NCI-H2029 (cell line): ENCODE results near the gene DTNBP1.
A peak's percentile ranks its signal among the peaks of the same experiment; 100 is the strongest.

Source experiments
- DNase-seq: peaks from one replicate; lab custom pipeline; 2025; lab: John Stamatoyannopoulos, UW

DTNBP1 gene, protein sequence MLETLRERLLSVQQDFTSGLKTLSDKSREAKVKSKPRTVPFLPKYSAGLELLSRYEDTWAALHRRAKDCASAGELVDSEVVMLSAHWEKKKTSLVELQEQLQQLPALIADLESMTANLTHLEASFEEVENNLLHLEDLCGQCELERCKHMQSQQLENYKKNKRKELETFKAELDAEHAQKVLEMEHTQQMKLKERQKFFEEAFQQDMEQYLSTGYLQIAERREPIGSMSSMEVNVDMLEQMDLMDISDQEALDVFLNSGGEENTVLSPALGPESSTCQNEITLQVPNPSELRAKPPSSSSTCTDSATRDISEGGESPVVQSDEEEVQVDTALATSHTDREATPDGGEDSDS

DNA sequence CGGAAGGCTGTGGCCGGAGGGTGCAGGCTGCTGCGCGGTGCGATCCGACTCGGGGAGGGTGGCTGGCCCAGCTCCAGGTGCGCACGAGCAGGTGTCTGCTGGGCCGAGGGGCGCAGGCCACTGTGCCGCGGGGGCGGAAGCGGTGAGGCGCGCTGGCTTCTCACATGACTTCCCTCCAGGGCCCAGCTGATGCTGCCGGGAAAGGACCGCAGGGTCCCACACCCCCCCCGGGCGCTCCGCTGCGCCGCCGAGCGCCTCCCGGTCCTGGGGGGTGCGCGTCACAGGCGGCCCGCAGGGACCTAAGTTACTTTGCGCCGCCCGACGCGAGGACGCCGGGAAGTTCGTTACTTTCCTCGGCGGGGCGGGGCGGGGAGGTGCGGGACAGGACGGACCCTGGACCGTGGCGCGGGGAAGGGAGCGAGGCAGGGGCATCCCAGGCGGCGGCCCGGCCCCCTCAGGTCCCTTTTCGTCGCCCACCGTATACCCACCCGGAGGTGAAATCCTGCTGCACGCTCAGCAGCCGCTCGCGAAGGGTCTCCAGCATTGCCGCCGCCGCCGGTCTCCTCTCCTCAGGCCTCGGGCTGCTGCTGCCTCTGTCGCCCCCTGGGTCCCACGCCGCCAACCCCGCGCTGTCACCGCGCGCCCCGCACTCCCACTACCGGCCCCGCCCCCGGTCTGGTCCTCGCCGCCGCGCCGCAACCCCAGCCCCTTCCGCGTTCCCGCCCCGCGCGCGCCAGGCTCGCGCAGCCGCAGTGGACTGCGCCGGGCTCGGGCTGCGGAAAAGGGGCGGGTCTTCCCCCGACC lies at the start of gene DTNBP1:
TSS of gene DTNBP1 (minus strand) at position 703 of the 804 bp plus-strand sequence. CDS start at position 544, 159 bp downstream.
- DNase-seq, result peak; percentile 89

DNA sequence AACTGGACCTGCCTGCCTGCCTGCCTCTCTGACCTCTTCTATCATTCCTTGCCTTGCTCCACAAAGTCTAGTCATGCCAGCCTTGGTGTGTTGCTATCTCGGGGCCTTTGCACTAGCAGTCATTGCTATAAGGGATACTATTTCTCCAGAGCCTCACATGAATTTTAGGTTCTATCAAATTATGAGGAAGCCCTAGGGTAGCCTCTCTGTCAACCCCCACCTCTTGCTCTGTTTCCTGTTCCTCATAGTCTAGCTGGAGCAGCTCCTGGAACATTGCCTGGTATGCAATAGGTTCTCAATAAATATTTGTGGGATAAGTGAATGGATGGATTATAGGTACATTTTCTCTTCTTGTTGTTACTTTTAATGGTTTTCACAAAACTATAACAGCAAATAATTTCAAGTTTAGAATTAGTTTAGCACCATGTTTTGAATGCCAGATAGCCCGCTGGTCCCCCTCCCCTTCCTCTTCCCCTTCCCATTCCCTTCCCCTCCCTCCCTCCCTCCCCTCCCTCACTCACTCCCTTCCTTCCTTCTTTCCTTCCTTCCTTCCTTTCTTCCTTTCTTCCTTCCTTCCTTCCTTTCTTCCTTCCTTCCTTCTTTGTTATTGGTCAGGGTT lies 46.9 kb upstream of the DTNBP1 start:
- no peak for DNase-seq

DNA sequence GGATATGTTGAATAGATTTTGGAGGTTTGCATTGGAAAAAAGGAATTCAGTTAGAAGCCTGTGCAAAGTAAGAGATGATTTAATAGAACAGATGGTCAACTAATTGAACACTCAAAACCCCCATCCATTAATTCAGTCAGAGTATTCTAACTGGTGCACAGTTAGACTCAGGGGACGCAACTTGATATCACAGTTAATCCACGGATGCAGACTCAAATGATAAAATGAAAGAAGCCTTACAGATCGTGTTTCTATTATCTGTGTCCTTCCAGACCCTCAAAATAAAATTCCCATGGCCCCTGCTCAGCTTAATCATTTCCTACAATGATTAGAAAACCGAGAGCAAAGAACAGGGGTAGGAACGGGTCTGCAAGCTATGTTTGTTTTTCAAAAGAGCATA lies 45.4 kb upstream of the DTNBP1 start:
- no peak for DNase-seq

DNA sequence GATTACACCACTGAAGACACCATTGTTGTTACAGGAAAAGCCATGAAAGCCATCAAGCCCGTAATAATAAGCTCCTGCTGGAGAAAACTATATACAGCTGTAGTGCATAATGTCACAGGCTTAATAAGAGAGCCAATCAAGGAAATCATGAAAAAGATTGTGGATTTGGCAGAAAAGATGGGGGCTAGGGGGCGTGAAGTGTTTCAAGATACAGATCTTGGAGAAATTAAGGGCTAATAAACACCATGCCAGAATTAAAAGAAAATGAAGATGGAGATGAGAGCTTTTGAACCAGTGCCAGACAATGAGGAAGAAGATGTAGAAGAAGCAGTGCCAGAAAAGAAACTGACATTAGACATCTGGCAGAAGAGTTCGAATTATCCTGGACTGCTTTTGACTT lies 43.2 kb upstream of the DTNBP1 start:
- no peak for DNase-seq

DNA sequence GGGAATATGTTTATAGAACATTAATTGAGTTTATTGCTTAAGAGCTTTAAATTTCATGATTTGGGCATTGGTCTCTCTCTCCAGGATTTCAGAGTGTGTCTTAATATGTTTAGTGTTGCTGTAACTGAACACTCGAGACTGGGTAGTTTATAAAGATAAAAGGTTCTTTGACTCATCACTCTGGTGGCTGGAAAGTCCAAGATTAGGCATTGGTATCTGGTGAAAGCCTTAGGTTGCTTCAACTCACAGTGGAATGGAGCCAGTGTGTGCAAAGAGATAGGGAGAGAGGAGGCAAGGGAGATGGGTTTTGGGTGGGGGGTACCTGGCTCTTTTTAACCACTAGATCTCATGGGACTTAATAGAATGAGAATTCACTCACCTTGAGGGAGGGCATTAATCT lies 35.6 kb upstream of the DTNBP1 start:
- no peak for DNase-seq

DNA sequence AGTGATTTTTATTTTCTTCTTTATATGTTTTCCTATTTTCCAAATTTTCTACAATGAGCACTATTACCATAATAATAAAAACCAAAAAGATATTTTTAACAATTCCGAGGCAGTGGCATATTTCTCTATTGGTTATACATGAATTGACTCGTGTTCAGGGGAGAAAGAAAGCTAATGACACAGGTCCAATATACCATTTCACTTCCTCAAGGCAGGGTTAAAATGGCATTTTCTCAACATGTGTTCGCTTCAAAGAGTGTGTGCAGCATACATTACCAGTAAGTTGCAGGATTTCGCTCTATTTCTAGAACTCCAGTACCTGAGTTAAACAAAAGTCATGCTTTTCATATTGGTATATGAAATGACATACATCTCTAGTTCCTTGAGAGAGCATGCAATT lies 35.1 kb upstream of the DTNBP1 start:
- no peak for DNase-seq

DNA sequence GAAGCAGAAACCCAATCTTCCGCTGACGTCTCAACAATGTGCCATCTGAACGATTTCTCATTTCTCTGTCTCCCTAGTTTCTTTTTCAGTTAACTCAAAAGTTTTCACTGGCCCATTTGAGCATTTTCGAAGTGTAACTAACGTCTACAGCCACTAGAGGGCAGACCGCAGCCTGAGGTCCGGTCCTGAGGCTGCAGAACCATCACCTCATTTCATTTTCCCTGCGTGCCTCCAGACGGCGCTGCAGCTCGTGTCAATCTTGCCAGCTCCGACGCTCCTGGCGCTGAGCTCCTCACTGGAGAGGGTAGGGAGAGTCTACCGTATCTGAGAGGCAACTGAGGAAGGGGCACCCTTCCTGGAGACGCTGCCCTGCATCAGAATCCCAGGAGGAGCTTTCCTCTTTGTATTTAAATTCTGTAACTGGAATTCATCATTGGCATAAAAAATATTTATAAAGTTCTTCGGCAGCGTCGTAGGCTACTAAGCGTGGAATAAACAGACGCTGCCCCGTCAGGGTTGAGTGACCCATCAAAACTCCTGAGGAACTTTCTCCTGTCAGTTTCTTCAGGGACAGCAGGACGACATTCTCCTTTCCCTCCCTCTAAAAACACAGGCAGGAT lies 28.5 kb upstream of the DTNBP1 start:
- DNase-seq, result peak; percentile 95

DNA sequence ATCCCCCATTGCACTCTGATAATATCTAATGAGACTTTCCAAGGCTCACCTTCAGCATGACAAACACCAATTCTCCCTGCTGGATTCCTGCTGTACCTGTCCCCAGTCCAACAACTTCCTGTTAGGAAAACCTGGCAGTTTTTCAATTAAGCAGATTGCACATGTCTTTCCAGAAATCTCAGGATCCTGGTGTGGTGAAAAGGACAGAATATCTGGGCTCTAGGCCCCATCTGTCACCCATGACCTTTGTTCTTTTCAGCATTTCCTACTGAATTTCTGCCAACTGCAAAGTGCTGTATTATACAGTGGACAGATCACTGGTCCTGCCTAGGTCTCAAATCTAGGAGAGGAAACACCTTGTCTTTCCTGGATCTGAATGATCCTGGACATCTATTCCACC lies 27.7 kb upstream of the DTNBP1 start:
- peak; percentile 64 for DNase-seq

DNA sequence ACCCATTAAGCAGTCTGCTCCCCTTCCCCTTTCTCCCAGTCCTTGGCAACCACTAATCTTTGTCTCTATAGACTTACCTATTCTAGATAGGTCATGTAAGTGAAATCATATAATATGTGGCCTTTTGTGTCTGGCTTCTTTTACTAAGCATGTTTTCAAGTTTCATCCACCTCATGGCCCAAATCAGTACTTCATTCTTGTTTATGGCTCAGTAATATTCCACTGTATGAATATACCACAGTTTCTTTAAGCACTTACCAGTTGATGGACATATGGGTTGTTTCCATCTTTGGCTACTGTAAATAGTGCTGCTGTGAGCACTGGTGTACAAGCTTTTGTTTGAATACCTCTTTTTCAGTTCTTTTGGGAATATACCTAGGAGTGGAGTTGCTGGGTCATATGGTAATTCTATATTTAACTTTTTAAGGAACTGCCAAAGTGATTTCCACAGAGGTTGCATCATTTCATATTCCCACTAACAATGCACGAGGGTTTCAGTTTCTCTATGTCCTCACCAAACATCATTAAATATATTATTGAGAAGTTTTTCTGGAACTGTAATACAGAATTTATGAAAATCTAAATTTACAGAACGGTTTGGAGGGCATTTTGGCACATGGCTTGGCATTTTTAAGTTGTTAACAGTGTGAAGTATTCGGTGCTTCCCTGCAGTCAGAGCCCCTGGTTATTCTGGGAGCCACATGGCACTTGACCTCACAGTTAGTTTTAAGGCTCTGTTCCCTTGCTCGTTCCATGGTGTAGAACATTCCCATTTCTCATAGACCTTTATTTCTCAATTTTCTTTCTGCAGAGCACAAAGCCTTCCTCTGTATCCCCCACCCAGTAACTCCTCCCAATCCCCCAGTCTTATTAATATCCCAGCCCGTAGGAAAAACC lies 27.0 kb upstream of the DTNBP1 start:
- no peak for DNase-seq

DNA sequence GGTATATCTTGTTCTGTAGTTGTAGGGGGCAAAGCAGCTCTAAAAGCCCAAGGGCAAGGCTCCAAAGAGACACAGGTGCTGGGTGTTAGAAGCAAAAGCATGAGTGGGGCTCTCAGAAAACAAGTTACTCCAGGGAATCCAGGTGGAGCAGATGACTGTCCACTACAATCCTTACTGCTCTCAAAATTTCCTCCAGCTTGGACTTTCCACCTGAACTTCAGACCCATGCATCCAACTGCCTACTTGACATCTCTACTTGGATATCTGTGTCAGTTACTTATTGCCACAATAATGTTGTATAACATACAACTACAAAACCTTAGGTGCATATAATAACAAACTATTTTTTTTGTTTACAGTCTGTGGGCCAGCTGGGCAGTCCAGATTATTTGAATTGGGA lies 22.8 kb upstream of the DTNBP1 start:
- no peak for DNase-seq

DNA sequence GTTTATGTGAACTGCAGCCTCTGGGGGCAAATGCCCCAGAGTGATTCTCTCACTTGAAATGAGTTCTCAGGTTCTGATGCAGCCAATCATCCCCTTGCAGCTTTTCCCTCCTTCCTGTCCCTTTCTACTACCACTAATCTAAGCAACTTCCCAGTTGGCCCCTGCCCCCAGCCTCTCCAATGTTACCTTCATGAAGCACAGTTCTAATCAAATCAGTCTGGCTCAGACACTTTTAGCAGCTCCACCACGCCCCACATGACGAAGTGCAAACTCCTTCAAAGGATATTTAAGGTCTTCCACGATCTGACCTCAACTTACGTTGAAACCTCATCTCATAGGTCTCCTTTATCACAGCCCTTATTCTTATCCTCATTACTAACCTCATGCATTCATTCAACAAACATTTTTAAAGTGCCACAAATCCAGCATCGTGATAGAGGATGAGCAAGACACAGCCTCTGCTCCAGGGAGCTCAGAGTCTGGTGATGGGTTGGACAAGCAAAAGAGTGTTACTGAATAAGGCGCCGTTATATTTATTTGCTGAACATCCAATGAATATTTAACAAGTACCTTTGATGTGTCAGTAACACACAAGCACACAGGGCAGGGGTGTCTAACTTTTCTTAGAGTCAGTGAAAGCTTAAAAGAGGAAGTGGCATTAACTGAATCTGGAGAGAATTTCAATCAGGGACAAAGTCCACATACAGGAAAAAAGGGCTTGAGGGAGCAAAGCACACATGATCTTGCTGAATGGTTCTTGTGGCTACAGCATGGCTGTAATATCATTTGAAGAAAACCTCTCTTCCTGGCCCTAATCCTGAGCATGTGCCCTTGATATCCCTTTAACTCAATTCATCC lies 20.4 kb upstream of the DTNBP1 start:
- no peak for DNase-seq

DNA sequence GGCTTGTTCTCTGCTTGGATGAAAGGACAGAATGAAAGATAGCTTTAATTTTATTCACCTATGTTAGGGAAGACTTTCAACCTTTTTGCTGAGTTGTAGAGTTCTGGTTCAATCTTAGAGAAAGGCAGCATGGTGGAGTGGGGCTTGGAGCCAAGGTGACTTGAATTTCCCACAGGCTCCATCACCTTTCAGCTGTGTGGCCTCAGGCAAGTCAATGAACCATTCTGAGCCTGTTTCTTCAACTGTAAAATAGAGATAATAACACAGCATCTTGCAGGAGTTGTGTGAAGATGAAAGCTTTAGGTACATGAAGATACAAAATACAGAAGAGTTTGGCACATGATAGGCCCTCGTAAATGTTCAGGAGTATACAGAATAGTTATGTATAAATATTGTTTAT lies 19.1 kb upstream of the DTNBP1 start:
- DNase-seq, result no peak

DNA sequence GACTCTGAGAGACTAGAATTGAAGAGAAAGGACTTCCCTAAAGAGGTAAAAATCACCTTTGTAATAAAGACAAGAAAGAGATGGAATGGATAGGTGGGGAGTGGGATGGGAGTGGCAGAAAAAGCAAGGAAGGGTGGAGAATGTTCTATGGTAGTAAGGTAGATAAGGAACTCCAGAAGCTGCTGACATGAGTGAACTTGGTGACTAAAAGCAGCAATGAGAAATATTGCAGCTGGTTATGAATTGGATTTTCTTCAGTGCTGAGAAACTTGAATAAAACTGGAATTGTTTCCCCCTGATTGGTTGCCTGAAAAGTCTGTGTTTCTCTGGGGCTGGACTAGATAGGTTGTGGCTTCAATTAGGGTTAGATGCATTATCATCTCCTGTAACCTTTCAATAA lies 15.7 kb upstream of the DTNBP1 start:
- no peak for DNase-seq

DNA sequence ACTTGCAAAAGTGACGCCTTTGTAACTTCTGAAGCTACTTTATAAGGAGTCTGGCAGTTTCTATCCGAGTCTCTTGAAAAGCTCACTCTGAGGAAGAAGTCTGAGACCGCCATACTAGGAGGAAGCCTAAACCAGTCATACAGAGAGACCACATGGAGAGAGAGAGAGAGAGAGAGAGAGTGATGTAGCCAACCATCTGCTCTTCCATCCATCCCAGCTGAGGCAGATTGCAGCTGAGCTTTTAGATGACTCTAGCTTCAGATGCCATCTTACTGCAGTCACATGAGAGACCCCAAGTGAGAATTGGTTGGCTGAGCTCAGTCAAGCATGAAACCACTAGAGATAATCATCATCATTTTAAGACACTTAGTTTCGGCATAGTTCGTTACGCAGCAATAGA lies 15.0 kb upstream of the DTNBP1 start:
- no peak for DNase-seq

DNA sequence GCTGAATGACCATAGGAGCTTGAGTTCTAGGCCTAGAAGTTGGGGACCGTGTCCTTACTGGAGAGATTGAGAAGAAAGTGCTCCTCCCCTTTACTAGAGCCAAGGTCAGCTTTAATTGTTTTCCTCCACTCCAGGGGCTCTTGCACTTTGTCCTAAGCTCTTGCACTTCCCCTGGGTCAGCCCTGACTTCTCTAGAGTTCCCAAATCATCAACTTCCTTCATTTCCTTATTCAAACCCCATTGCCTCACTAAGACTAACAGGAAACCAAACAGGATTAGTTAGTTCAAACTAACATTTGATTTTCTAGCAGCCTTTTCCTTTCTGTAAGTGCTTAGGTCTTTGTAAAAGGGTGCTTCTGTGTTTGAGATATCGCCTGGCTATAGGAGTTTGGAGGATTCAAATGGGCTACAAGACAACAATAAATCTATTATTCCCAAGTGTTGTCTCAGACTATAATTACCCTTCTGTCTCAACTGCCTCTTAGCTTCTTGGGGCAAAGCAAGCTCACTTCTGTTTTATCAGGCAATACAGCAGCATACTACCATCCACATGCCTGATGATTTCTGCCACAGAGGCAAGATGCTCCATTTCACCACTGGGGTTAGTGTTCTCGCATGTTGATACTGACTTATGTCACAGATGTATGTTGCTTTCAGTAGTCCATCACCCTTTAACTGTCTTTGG lies 12.8 kb upstream of the DTNBP1 start:
- DNase-seq, result no peak

DNA sequence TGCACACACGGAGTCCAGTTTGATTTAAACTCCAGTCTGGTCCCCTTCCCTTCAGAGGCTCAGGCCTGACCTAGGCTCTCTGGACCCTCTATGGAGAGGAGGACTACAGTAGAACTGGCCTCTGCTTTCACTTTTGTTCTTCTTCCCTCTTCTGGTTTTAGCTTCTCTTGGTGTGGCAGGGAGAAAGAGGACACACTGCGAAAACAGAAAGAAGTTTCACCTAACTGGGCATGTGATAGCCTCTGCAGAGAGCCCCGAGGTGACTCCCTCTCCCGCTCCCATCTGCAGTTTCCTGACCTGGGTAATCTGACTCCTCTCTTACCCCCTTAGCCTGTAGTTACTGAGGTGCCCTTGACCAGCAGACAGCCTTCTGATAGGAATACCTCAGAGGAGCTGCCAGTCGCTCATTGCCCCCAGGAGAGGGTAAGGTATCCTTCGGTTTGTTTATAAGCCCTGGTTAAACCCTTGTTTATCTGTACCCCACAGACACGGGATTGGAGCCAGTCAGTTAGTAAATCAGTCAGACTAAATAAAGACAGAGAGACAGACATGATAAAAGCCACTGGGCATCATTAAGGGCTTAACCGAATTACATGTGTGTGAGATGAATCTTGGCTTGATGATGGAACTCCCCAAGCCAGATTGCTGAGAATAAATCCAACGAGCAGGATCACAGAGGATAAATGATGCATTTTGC lies 12.0 kb upstream of the DTNBP1 start:
- no peak for DNase-seq

DNA sequence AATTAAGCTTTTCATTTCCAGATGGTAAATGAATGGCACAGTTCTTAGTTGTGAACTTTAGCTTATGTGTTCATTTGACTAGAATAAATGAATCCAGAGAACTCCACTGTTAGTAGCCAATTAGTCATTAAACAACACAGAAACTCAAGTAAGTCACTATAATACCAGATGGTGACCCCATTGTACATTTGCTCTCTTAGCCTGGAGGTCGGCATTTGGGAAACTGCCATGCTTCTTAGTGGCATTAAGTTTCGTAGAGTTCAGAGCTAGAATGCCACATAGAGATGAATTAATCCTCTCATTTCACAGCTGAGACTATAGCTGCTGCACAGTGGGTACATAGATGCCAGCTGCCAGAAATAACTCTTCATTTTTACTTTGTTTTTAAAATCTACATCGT lies 10.8 kb upstream of the DTNBP1 start:
- no peak for DNase-seq

DNA sequence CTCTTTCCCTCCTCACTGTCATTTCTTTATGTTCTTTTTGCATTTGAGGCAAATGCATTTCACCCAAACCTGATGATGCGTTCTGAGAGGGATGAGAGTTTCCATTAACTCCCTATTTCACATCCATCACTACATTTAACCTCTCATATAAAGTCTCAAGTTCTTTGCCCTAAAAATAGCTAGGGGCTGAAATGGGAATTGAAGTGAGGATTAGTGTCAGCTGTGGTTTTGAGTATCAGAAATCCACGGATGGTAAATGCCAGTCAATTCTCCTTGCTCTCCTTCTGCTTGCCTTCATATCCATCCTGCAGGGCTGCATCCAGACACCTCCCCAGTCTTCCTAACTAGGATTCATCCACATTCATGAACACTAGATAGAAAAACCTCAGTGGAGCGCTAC lies 10.0 kb upstream of the DTNBP1 start:
- no peak for DNase-seq

DNA sequence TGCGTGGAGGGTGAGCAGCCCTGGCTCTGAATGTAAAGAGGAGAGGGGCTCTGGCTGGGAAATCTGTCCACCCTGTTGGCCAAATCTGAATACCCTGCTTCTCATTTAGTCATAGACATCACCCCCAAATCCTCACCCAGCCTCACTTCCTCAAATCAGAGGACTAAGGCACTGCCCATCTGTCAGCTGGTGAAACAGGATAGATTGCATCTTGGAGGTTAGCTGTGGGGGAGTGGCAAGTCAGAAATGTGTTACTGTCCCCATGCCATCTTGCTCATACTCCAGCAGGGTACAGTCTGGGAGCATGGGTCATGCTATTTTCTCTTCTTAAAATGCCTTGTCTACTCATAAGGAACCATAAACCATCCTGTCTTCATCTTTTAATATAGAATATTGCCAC lies 9.5 kb upstream of the DTNBP1 start:
- no peak for DNase-seq
